SK-N-MC (cell line): Measurements from ENCODE around the gene WFDC2.

Experiments
- DNase-seq: peaks from one replicate; pipeline ENCODE4 v3.0.0-alpha.2; 2011; ENCODE audit warnings: low read depth, low spot score
- H3K27ac ChIP-seq: fragments of 200-600 bp; sonication (generic); 2 replicates; pipeline ENCODE4 v1.5.1; 2016; ENCODE audit warnings: mixed run types
- H3K36me3 ChIP-seq: fragments of 200-600 bp; sonication (generic); 2 replicates; pipeline ENCODE4 v1.6.1; 2017; ENCODE audit warnings: antibody characterized with exemption, low read length, mixed read lengths; ENCODE audit not compliant: insufficient read depth
- H3K4me3 ChIP-seq: fragments of 200-600 bp; sonication (generic); 2 replicates; pipeline ENCODE4 v1.5.1; 2016
- H3K9ac ChIP-seq: fragments of 200-600 bp; sonication (generic); 2 replicates; pipeline ENCODE4 v1.8.0; 2017; ENCODE audit warnings: mixed run types, mixed read lengths; ENCODE audit not compliant: insufficient read length
- H3K9me3 ChIP-seq: fragments of 200-600 bp; sonication (generic); 2 replicates; pipeline ENCODE4 v1.6.1; 2017; ENCODE audit warnings: low read depth, mild to moderate bottlenecking, antibody characterized with exemption, low read length, moderate library complexity, mixed read lengths
- EZH2 ChIP-seq: fragments of 200-600 bp; sonication (generic); IDR thresholded peaks from one replicate; pipeline ENCODE4 v1.6.1; 2017; ENCODE audit warnings: antibody characterized with exemption
- FOXP2 ChIP-seq: optimal IDR thresholded peaks from 2 replicates; pipeline ENCODE3; 2011; ENCODE audit warnings: mild to moderate bottlenecking, moderate library complexity; ENCODE audit not compliant: insufficient read depth; ENCODE audit errors: extremely low read length, control extremely low read depth
- POLR2AphosphoS5 ChIP-seq: IDR thresholded peaks from 2 replicates; pipeline ENCODE4 v1.6.1; 2012; ENCODE audit warnings: mild to moderate bottlenecking, low read depth, low read length, borderline replicate concordance

The WFDC2 gene

DNA sequence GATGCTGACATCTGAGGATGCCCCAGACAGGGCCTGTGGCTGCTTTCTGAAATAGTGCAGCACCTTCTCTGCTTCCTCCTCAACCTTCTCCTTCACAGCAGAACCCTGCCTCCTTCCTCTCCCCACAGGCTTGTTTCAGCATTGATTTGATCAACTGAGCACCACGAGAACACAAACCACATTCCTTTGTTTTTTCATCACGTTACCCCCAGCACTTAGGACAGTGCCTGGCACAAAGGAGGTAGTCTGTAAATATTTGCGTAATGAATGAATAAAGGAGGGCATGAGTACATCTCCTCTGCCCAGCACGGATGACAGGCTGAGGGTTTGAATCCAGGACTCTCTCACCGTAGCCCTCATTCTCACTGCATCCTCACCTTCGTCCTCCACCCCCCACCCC, 21.3 kb upstream of the WFDC2 start:
- no peak overlapping the region for H3K9ac ChIP-seq
- H3K9me3 ChIP-seq = no peaks in the 10 kb centered on the region
- TF ChIP-seq EZH2 = no peak
- TF ChIP-seq FOXP2 = no peak
- TF ChIP-seq POLR2AphosphoS5 = no peak
- no peak overlapping the region for H3K27ac ChIP-seq
- no peak overlapping the region for H3K4me3 ChIP-seq
- no peak for DNase-seq
- no peaks in the 10 kb centered on the region for H3K36me3 ChIP-seq

DNA sequence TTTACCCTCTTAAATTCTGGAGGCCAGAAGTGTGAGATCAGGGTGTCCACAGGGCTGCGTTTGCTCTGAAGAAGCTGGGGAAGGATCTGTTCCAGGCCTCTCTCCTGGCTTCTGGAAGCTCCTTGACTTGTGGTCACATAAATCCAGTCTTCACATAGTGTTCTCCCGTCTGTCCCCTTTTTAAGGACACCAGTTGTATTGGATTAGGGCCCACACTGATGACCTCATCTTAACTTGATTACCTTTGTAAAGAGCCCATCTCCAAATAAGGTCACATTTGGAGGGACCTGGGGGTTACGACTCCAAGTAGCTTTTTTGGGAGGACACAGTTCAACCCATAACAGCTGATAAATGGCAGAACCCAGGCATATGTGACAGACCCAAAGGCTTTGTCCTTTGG, 20.0 kb upstream of the WFDC2 start:
- Histone ChIP-seq H3K9ac (no peak overlapping the region), H3K36me3 (no peaks in the 10 kb centered on the region), H3K27ac (no peak overlapping the region), H3K4me3 (no peak overlapping the region), H3K9me3 (no peaks in the 10 kb centered on the region)
- TF ChIP-seq FOXP2 = no peak
- TF ChIP-seq POLR2AphosphoS5 = no peak
- TF ChIP-seq EZH2 = no peak
- no peak for DNase-seq

DNA sequence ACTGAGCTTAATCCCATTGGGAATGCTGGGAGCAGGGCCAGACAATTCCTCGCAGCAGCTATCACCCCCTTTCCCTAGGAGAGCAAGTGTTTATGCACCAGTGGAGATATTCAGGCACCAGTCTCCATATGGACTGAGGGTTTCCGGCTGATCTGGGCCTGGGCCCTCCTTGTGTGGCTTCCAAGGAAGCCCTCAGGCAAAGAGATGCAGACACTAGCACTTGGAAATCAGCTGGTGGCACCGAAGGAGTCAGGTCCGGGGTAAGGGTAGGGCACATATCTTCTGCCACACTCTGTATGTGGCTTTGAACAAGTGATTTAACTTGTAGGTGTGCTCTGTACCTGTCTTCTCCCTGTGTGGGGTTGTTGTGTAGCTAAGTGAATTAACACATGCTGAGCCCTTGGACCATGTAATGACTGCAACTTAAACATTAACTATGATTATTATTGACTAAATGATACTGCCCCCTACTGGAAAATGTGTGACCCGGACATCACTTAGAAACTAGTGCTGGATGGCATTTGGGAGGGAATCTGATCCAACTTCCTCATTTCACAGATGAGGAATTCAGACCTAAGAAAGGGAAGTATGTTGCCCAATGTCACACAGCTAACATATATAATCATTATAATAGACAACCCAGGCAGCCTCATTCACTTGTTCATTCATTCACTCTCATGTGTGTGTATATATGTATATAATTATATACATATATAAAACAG, 19.3 kb upstream of the WFDC2 start:
- DNase-seq = peak; percentile 42
- Histone ChIP-seq H3K4me3 (no peak overlapping the region), H3K9me3 (no peaks in the 10 kb centered on the region), H3K27ac (no peak overlapping the region), H3K36me3 (no peaks in the 10 kb centered on the region), H3K9ac (no peak overlapping the region)
- no peak for TF ChIP-seq EZH2
- no peak for TF ChIP-seq POLR2AphosphoS5
- TF ChIP-seq FOXP2 = no peak

DNA sequence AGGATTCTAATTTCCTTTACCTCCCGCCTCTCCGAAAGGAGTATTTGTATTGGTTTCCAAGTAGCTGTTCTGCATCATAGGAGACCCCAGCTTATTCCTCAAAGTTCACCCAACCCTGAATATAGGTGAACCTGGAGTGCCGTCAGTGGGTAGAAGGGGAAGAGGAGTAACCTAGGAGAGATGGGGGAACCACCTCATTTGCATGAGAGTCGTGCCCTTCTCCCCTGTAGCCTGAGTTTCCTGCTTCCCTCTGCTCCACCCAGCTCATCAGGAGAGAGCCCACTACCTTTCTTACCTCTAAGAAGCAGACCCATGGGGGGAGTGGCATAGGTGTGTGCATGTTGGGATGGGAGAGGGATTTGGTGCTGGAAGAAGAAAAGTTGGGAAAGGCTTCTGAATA, 17.3 kb upstream of the WFDC2 start:
- TF ChIP-seq EZH2 = no peak
- TF ChIP-seq FOXP2 = no peak
- no peak for TF ChIP-seq POLR2AphosphoS5
- DNase-seq = no peak
- no peak overlapping the region for H3K27ac ChIP-seq

DNA sequence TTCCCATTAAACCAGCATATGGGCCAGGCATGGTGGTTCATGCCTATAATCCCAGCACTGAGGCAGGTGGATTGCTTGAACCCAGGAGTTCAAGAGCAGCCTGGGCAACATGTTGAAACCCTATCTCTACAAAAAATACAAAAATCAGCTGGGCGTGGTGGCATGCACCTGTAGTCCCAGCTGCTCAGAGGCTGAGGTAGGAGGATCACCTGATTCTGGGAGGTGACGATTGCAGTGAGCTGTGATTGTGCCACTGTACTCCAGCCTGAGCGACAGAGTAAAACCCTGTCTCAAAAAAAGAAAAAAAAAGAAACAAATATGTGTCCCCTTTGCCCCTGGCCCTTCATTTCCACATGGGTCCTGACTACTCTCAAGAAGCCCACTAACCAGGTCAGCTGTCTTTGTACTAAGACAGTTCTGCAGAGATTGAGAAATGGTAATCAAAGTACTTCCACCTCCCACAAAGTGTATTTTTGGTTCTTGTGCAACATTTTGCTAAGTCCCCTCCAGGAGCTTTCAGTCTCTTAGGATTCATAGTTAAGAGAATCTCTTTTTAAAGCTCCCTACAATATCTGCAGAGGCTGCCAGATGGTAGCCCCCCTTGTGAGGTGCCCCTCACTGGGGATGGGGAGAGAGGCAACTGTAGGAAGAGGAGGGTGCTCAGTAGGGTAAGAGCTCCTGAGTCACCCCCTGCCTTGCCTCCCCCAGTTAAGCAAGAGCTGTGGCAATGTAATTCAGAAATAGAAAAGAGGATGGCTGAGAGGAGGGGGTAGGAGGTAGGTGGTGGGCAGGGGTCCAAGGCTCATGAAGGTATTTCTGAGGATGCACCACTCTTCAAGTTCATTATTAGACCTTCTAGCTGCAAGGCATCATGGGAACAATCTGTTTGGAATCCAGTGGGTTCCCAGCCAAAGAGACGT, 16.5 kb upstream of the WFDC2 start:
- Histone ChIP-seq H3K9ac (no peak overlapping the region), H3K27ac (no peak overlapping the region), H3K9me3 (no peaks in the 10 kb centered on the region), H3K36me3 (no peaks in the 10 kb centered on the region), H3K4me3 (no peak overlapping the region)
- DNase-seq = no peak
- TF ChIP-seq FOXP2 (no peak), POLR2AphosphoS5 (no peak), EZH2 (no peak)

More for the DNA sequence above, 17.3 kb upstream of the WFDC2 start:
- H3K9ac ChIP-seq = no peak overlapping the region
- no peaks in the 10 kb centered on the region for H3K36me3 ChIP-seq
- no peak overlapping the region for H3K4me3 ChIP-seq
- H3K9me3 ChIP-seq = no peaks in the 10 kb centered on the region

DNA sequence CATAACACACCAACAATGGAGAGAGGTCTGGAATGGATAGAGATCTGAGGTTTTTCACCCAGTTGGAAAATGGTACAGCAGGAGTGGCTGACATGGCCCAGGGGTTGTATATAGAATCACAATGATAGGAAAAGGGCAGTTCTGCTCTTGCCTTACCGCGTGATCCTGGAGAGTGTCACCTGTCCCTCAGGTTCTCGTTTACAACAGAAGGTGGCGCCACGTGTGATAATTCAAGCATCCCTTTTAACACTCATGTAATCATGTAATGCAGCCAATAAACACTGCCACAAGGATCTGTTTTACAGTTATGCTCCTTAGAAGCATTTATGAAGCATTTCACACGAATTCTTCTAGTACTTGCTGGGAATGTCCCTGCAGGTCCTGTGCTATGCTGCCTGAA, 12.9 kb upstream of the WFDC2 start:
- no peak for DNase-seq
- Histone ChIP-seq H3K4me3 (no peak overlapping the region), H3K9ac (no peak overlapping the region), H3K27ac (no peak overlapping the region), H3K36me3 (no peaks in the 10 kb centered on the region), H3K9me3 (no peaks in the 10 kb centered on the region)
- TF ChIP-seq FOXP2 = no peak
- no peak for TF ChIP-seq EZH2
- no peak for TF ChIP-seq POLR2AphosphoS5

DNA sequence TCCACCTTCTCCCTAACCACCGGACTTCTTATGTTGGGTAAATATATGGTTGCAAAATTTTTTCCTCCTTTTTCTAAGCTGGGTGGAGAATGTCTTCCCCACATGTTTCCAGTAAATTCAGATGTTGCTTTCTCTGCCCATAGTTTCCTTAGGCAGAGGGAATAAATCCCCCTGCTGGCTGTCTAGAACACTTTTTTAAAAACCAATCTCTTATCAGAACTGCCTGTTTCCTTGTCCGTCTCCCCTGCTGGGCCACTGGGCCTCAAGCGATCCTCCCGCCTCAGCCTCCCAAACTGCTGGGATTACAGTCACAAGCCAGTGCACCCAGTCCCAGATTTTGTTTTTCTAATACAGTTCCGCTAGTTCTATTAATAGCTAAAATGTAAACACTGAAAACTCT, 9.9 kb upstream of the WFDC2 start:
- no peak for DNase-seq
- TF ChIP-seq POLR2AphosphoS5 (no peak), FOXP2 (no peak), EZH2 (no peak)
- H3K9me3 ChIP-seq = no peaks in the 10 kb centered on the region
- H3K27ac ChIP-seq = no peak overlapping the region
- no peaks in the 10 kb centered on the region for H3K36me3 ChIP-seq
- no peak overlapping the region for H3K9ac ChIP-seq
- H3K4me3 ChIP-seq = no peak overlapping the region

DNA sequence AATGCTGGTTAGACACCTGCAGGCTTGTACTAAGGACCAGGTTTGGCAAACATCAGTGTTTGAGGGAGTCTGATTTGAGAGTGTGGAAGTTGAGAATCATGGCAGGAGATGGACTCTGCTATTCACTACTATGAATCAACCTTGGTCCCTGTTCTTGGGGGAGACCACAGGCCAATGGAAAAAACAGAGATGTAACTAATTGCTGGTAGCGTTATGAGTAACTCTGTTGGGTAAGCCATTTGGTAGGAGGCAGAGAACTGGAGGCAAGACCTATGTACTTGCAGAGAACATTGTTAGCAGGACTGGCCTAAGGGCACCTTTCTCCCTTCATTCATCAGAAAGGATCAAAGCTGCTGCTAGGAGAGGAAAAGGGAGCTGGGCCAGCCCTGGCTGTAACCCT, 8.3 kb upstream of the WFDC2 start:
- no peaks in the 10 kb centered on the region for H3K9me3 ChIP-seq
- no peak overlapping the region for H3K27ac ChIP-seq
- H3K4me3 ChIP-seq = no peak overlapping the region
- no peaks in the 10 kb centered on the region for H3K36me3 ChIP-seq
- no peak overlapping the region for H3K9ac ChIP-seq
- TF ChIP-seq POLR2AphosphoS5 (no peak), EZH2 (no peak), FOXP2 (no peak)
- DNase-seq = no peak
